ENCODE data around the gene COL7A1. TPM values are rescaled to one million over a fixed set of nuclear protein-coding genes. Genes with fewer than 3 reads are reported as not detected.
"Not testable (repeated sequence)": the region's sequence is repeated elsewhere in the genome, so short reads cannot be mapped to it uniquely, and the experiment has no call there.

COL7A1 gene
- total RNA-seq, 1 experiment from 2014 or later: 4.2 TPM

DNA sequence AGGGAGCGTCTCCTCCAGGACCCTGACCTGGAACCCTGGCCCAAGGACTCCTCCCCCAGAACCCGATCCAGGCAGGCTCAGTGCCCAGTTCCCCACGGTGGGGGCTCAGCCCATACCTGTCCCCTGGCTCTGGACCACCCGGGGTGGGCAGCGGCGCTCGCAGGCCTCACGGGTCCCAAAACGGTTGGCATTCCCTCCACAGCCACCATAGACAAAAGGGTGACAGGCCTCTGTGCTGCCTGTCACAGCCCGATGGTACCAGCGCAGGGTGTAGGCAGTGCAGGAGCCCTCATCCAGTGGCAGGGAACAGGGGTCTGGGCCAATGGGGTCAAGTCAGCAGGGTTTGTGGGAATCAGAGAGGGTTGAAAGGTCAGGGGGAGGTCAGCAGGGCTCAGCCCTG is 30.5 kb downstream of the COL7A1 start:
- no peak for DNase-seq (ENCODE audit: low read depth)

- DNase-seq (ENCODE audit: low read depth): peak; percentile 95
Observed at GRCh38 chr3:48564022-48564421, 31.1 kb downstream of the COL7A1 start.

DNA sequence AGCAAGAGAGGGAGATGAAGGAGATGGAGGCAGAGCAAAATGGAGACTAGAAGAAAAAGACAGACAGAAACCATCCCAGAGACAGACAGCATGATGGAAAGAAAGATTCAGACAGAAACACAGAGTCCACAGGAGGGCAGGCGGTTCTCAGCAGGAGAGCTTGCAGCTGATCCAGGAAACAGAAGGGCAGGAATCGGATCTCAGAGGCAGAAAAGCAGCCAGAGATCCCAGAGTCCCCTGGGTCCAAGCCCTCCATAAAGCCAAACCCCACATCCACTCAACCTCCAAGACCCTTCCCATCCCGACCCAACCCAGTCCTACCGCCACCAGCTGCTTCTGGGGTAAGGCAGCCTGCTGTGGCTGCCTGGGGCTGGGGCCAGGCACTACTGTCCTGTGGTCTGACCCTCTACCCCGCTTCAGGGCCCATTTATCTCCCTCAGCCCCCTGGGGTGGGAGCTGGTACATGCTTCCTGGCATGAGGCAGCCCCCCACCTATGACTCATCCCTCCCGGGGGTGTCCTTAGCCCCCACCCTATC is 31.7 kb downstream of the COL7A1 start, which contains the start of gene UCN2:
Gene UCN2 (minus strand): TSS at position 400 of the 537 bp plus-strand sequence. CDS start 657 bp downstream, outside the sequence.
- peak; percentile 80 for DNase-seq (ENCODE audit: low read depth)

DNA sequence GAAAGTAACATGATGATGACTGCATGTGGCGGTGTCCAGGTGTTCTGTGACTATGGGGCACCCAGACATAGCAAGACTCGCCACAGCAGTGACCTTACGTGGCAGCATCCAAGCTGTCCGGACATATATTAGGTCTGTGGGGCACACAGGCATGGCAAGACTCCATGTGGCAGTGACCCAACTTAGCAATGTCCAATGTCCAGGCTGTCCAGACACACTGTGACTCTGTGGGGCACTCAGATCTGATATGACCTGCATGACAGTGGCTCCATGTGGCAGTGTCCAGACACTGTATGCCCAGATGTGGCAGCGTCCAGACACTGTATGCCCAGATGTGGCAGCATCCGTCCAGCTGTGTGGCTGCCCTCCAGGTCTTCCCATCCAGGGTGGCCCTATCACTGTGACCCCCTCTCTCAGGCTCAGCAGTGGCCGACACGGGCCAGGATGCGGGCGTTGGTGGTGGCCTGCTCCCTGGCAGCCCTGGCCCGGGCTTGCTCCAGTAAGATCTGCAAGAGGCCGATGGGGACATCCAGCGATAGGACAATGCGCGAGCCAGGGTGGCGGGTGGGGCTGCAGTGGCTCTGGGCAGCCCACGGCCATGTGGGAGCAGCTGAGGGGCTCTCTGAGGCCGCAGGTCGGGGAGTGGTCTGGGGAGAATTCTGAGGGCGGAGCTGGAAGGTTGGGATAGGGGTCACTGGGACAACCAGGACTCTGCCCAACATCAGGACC is 32.6 kb downstream of the COL7A1 start:
- DNase-seq (ENCODE audit: low read depth): no peak

- DNase-seq (ENCODE audit: low read depth): peak; percentile 90
Observed at GRCh38 chr3:48561045-48561736, 33.9 kb downstream of the COL7A1 start.

- peak; percentile 34 for DNase-seq (ENCODE audit: low read depth)
Observed at GRCh38 chr3:48560648-48561018, 34.5 kb downstream of the COL7A1 start.

GRCh38 chr3:48558493-48559134 is 36.5 kb downstream of the COL7A1 start:
- DNase-seq (ENCODE audit: low read depth): no peak

- peak; percentile 99 for DNase-seq (ENCODE audit: low read depth)
Observed at GRCh38 chr3:48556796-48557626, 38.1 kb downstream of the COL7A1 start, which contains the start of gene PFKFB4. Gene PFKFB4, minus strand, starts transcription at chr3:48556803. Its CDS starts 26 bp downstream, at chr3:48556777.

DNA sequence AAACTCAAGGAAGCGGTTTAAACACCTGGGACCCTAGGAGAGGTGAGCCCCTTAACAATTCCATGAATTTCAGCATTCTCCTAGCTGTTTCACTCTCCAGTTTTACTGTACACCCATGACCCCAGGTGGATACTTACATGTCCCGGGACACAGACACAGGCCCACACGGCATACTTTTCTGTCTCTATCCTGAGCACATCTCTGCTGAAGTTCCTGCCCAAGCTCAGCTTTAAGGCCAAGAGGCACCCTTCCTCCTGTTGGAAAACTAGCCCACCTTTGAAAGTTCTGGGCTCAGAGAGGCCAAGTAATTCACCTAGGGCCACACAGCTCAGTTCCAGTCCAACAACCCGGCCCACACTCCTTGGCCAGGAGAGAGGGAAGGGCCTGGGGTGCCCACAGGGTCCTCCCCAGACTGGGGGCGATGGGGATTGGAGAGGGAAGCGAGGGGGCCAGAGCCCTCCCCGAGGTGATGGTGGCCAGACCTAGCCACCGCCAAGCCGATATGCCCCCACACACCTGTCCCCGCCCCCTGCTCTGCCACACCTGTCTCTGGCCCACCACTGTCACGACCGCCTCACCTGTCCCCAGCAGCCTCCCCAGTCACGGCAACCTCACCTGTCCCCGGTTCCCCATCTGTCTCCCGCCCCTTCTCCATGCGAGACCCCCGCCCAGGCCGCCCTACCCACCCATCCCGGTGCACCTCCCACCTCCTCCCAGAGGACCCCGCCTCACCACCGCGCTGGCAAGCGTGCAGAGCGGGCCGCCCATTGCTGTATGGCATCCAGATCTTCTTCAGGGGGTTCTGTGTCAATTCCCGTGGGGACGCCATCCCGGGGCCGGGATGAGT is 39.0 kb downstream of the COL7A1 start:
- no peak for DNase-seq (ENCODE audit: low read depth)

DNA sequence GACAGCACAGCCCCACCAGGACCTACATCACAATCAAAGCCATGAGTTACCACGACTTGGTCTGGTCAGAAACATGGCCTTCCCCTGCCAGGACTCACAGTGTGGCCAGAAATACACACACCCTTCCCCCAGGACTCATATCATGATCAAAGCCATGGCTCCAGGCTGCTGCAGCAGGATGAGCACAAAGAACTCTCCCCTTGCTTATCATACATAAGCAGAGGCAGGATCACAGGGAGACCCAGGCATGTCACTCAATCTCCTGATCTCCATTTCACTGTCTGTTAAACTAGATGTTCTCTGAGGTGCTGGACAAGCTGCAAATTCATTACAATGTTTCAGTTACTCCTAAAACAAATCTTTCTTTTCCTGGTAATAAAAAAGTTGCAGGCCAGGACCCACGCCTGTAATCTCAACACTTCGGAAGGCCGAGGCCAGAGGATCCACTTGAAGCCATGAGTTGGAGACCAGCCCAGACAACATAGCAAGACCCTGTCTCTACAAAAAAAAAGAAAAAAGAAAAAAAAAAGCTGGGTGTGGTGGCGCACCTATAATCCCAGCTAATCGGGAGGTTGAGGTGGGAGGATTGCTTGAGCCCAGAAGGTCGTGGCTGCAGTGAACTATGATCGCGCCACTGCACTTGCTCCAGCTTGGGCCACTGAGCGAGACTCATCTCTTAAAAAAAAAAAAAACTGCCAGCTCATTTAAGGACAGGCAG is 39.7 kb downstream of the COL7A1 start:
- no peak for DNase-seq (ENCODE audit: low read depth)

- no peak for DNase-seq (ENCODE audit: low read depth)
Observed at GRCh38 chr3:48553886-48554845, 41.0 kb downstream of the COL7A1 start.

DNA sequence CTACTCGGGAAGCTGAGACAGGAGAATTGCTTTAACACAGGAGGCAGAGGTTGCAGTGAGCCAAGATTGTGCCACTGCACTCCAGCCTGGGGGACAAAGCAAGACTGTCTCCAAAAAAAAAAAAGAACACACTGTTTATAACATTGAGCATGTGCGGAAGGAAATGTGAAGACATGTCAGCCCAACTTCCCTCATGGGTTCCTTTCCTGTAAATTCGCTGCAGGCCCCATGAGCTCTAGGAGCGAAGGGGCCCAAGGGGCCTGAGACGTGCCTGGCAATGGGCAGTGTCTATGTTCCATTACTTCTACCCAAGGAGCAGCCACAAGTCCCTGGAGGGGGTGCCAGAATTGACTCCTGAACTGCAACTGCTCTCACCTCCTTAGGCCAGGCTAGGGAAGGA is 41.8 kb downstream of the COL7A1 start:
- DNase-seq (ENCODE audit: low read depth): no peak

DNA sequence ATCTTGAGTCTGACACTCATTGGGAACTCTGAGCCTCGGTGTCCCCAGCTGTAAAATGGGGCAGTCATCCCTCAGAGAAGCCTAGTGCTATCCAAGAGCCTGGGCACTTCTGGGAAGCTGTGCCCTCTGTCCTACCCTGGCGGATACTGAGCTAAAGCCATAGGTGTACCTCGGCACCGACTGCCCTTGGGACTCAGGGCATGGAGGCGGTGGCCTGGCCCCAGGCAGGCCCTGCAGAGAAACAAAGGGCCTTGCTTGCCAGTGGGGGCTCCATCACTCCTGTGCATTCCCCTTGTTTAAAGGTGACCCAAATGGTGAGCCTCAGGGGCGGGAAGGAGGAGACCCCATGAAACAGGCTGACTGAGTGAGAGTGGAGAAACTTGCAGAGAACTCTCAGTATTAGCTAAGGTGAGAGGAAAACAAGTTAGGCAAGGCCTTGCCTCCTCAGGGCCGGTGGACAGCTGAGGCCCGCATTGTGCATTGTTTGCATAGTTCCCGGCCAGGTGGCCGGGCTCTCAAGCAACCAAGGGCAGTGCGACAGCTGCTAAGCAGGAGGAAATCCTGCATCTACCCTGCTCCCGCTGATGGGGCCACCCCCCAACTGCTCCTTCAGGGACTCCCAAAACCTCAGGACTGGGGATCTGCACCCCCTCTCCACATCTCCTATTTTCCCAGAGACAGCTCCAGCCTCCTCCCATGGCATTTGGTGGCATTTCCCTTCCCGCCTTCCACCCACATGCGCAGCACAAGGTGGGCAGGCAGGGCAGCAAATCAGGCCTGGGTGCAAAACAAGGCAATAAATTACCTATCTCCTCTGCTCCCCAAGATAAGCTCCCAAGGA is 42.8 kb downstream of the COL7A1 start:
- no peak for DNase-seq (ENCODE audit: low read depth)

DNA sequence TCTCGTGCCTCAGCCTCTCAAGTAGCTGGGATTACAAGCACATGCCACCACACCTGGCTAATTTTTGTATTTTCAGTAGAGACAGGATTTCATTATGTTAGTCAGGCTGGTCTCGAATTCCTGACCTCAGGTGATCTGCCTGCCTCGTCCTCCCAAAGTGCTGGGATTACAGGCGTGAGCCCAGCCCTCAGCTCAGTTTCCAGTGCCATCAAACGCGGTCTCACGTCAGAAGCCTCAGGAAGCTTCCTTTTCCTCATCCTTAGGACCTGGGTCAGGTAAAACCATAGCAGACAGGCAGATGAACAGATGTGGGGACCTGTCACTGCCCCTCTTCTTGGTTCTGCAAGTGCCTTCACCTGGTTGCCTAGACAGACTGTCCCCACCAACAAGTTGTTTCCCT is 43.5 kb downstream of the COL7A1 start:
- not testable (repeated sequence) for DNase-seq (ENCODE audit: low read depth)

DNA sequence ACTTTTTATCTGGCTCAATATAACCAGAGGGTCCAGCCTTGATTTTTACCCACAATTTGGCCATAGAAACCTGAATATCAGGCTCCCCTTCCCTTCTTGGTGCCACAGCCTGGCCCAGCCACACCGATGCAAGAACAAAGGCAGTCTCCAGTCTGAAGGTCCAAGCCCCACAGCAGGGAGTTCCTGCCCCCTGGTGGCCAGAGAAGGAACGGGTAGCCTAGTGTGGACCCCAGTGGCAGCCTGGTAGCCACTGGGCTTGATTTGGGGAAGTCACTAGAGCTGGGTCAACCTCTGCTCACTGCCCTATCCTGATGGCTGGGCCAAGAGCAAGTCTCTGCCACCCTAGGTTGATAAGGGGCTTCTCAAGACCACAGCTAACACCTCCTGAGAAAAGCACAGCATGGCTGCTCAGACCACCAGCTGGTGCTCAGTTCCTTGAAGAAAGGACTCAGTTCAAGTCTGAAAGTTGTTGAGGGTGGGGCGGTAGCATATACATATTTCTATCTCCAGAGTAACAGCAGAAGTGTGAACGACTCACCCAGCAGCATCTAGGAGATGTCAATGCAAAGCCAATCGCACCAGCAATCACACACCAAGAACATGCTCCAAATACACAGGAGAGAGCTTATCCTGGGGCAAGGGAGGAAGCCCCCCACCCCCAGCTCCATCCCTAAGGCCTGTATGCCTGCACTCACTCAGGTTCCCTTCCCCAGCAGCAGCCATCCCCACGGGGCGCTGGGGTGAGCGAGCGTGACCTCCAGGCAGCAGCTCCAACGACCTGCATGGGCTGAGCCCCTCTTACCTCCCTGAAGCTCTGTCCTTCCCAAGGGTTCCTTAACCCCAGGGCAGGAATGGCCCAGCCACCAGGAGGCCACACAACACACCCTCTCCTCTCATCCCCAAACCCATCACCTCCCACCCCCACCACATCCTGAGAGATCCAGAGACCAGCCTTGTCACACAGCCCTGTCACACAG is 46.1 kb downstream of the COL7A1 start:
- peak; percentile 66 for DNase-seq (ENCODE audit: low read depth)

GRCh38 chr3:48548126-48548525 is 47.0 kb downstream of the COL7A1 start:
- DNase-seq (ENCODE audit: low read depth): no peak

Data from HT1080 (cell line).